SU-DHL-6 (cell line): ENCODE results near the gene RALGDS.

Experiments used
- H2AFZ ChIP-seq: fragments of 200-600 bp; sonication (generic); 2 replicates; pipeline ENCODE4 v1.6.1; 2014; ENCODE audit warnings: low read depth, mild to moderate bottlenecking, moderate library complexity, mixed read lengths, antibody characterized with exemption, low read length; ENCODE audit not compliant: severe bottlenecking
- H3F3A ChIP-seq: fragments of 200-600 bp; shearing (Covaris generic); 2 replicates; pipeline ENCODE4 v1.6.0; 2016; ENCODE audit warnings: antibody characterized with exemption, mild to moderate bottlenecking; ENCODE audit not compliant: insufficient read depth
- H3K27ac ChIP-seq: fragments of 200-600 bp; sonication (generic); 2 replicates; pipeline ENCODE4 v1.5.1; 2016; ENCODE audit warnings: low read depth, mild to moderate bottlenecking, low read length, moderate library complexity, mixed read lengths
- H3K27me3 ChIP-seq: fragments of 200-600 bp; sonication (generic), shearing (Covaris generic); 2 replicates; pipeline ENCODE4 v1.6.0; 2014; ENCODE audit warnings: mild to moderate bottlenecking, low read length
- H3K36me3 ChIP-seq: fragments of 200-600 bp; sonication (generic); 2 replicates; pipeline ENCODE4 v1.6.1; 2014; ENCODE audit warnings: mild to moderate bottlenecking, low read length, mixed read lengths
- H3K4me2 ChIP-seq: fragments of 300-600, 200-600 bp; shearing (Covaris generic), sonication (generic); 2 replicates; pipeline ENCODE4 v1.6.0; 2014; ENCODE audit warnings: low read length, low read depth, mild to moderate bottlenecking; ENCODE audit not compliant: poor library complexity, severe bottlenecking
- H3K4me3 ChIP-seq: fragments of 200-600 bp; sonication (generic); 2 replicates; pipeline ENCODE4 v1.5.1; 2014; ENCODE audit warnings: antibody characterized with exemption, low read length, mild to moderate bottlenecking, mixed read lengths; ENCODE audit not compliant: insufficient read depth, poor library complexity, severe bottlenecking
- H3K79me2 ChIP-seq: fragments of 200-600 bp; sonication (generic); 2 replicates; pipeline ENCODE4 v1.6.1; 2014; ENCODE audit warnings: mild to moderate bottlenecking, low read length, moderate library complexity; ENCODE audit not compliant: insufficient read depth
- H3K9ac ChIP-seq: fragments of 200-600 bp; sonication (generic); 2 replicates; pipeline ENCODE4 v1.7.0; 2014; ENCODE audit warnings: mild to moderate bottlenecking, low read length
- H3K9me2 ChIP-seq: fragments of 200-600 bp; sonication (generic); replicated peaks from 2 replicates; pipeline ENCODE4 v1.6.1; 2014; ENCODE audit warnings: low read length; ENCODE audit not compliant: insufficient read depth
- H3K9me3 ChIP-seq: fragments of 200-600 bp; sonication (generic); 2 replicates; pipeline ENCODE4 v1.6.1; 2014; ENCODE audit warnings: low read length, mixed read lengths; ENCODE audit not compliant: insufficient read depth
- H4K20me1 ChIP-seq: fragments of 200-600 bp; sonication (generic); 2 replicates; pipeline ENCODE4 v1.6.1; 2014; ENCODE audit warnings: low read depth, mild to moderate bottlenecking, antibody characterized with exemption, low read length, moderate library complexity, mixed read lengths
- EZH2phosphoT487 ChIP-seq: fragments of 200-600 bp; sonication (generic), shearing (Covaris generic); conservative IDR thresholded peaks from 2 replicates; pipeline ENCODE4 v1.6.1; 2018; ENCODE audit warnings: mild to moderate bottlenecking, antibody characterized with exemption, low read length, moderate library complexity, mixed read lengths
- TF ChIP-seq, protein P1 (sequence below): fragments of 200-600 bp; sonication (generic); IDR thresholded peaks from one replicate; pipeline ENCODE4 v1.5.1; 2017; ENCODE audit warnings: antibody characterized with exemption, mild to moderate bottlenecking, low read length, moderate library complexity; ENCODE audit not compliant: insufficient read depth, poor library complexity, severe bottlenecking

The RALGDS gene

DNA sequence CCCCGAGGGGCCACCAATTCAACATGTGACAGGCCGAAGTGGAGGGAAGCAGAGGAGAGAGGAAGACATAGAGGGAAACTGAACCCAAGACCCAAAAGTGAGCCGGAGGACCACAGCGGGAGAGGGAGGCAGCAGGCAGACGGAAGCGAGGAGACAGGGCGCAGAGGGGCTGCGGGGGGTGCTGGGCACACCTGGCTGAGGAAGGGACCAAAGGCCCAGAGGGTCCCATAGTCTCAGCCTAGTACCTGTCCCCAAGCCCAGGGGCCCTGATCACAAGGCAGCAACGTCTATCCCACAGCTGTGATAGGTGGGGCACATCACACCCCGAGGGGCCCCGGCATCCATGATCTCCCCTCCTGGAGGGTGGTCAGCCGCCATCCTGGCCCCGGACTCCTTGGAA, 7.1 kb upstream of the RALGDS start:
- no peaks in the 10 kb centered on the region for H3F3A ChIP-seq
- H2AFZ ChIP-seq, result no peak overlapping the region
- no peaks in the 10 kb centered on the region for H3K9me3 ChIP-seq
- H3K4me3 ChIP-seq, result no peak overlapping the region
- H3K79me2 ChIP-seq, result no peaks in the 10 kb centered on the region; the same call in 1 of the 2 replicates
- no peaks in the 10 kb centered on the region for H3K9me2 ChIP-seq
- H3K36me3 ChIP-seq, result no peaks in the 10 kb centered on the region
- H3K27me3 ChIP-seq, result no peaks in the 10 kb centered on the region
- TF ChIP-seq, protein P1, sequence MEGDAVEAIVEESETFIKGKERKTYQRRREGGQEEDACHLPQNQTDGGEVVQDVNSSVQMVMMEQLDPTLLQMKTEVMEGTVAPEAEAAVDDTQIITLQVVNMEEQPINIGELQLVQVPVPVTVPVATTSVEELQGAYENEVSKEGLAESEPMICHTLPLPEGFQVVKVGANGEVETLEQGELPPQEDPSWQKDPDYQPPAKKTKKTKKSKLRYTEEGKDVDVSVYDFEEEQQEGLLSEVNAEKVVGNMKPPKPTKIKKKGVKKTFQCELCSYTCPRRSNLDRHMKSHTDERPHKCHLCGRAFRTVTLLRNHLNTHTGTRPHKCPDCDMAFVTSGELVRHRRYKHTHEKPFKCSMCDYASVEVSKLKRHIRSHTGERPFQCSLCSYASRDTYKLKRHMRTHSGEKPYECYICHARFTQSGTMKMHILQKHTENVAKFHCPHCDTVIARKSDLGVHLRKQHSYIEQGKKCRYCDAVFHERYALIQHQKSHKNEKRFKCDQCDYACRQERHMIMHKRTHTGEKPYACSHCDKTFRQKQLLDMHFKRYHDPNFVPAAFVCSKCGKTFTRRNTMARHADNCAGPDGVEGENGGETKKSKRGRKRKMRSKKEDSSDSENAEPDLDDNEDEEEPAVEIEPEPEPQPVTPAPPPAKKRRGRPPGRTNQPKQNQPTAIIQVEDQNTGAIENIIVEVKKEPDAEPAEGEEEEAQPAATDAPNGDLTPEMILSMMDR, result no peak
- no peak for TF ChIP-seq EZH2phosphoT487
- H4K20me1 ChIP-seq, result no peaks in the 10 kb centered on the region; the same call in 1 of the 2 replicates
- H3K27ac ChIP-seq, result no peak overlapping the region
- no peak overlapping the region for H3K4me2 ChIP-seq
- no peak overlapping the region for H3K9ac ChIP-seq

DNA sequence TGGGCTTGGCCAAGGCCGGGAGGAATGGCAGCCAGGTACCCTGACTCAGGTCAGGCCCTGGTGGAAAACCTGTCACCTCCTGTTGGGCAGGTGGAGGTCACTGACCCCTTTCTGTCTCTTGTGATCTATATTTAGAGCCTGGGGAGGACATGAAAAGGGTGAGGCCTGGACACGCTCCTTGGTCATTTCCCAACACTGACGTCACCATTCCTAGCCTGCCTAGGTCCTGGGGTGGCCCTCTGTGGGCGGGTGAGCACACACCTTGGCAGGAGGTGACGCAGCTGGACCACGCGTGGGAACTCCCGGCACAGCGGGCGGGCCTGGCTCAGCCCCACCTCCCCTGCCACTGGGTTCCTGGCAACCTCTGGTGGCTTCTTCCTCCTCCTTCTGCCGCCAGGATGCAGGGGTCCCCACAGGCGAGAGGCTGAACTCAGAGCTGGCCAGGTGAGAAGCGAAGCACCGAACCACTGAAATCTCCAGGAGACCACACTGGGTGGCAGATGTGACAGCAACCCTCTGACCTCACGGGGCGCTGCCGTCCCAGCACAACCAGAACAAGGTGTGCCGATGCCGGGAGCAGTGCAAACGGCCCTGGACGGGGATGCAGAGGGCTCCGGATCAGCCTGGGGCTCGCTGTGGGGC, 6.4 kb upstream of the RALGDS start:
- H3K9ac ChIP-seq, result no peak overlapping the region
- H3K9me3 ChIP-seq, result no peaks in the 10 kb centered on the region
- no peak overlapping the region for H3K4me2 ChIP-seq
- TF ChIP-seq EZH2phosphoT487, result no peak
- TF ChIP-seq, protein P1, result no peak
- H2AFZ ChIP-seq, result no peak overlapping the region
- no peak overlapping the region for H3K27ac ChIP-seq
- no peaks in the 10 kb centered on the region for H3F3A ChIP-seq
- H4K20me1 ChIP-seq, result no peaks in the 10 kb centered on the region; the same call in 1 of the 2 replicates
- H3K36me3 ChIP-seq, result no peaks in the 10 kb centered on the region
- no peaks in the 10 kb centered on the region; the same call in 1 of the 2 replicates for H3K79me2 ChIP-seq
- no peak overlapping the region for H3K4me3 ChIP-seq
- no peaks in the 10 kb centered on the region for H3K9me2 ChIP-seq
- no peaks in the 10 kb centered on the region for H3K27me3 ChIP-seq

DNA sequence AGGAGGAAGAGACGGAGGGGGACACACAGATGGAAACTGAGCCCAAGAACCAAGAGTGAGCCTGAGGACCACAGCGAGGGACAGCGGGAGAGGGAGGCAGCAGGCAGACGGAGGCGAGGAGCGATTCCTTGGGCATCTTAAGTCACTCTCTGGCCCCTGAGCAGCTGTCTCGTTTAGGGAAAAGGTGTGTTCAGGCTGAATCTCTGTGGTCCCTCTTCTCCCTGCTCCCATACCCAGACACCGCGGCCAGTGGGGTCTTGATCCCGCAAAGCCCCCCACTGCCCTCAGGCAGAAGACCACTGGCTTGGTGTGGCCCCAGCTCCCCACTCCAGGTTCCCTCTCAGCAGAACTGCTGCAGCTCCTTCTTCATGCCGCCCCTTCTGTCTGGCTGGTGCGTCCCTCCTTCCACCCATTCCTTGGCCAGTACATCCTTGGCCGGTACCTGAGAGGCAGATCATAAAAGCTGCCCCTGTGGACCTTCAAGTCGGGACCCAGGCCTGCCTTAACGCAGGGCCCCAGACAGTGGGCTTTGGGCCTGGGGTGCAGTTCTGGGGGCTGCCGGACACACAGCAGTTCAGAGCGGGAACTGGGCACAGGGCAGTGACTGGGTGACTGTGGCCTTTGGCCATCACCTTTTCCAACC, 5.8 kb upstream of the RALGDS start:
- no peaks in the 10 kb centered on the region for H3K36me3 ChIP-seq
- no peak overlapping the region for H3K27ac ChIP-seq
- H3K9me2 ChIP-seq, result no peaks in the 10 kb centered on the region
- no peak overlapping the region for H3K4me2 ChIP-seq
- no peak overlapping the region for H3K9ac ChIP-seq
- no peaks in the 10 kb centered on the region for H3K9me3 ChIP-seq
- no peaks in the 10 kb centered on the region for H3K27me3 ChIP-seq
- H3F3A ChIP-seq, result 0 out of 2 replicates have a peak, but pooled peaks cover under 1% of the 10 kb centered on the region
- no peaks in the 10 kb centered on the region; the same call in 1 of the 2 replicates for H3K79me2 ChIP-seq
- H4K20me1 ChIP-seq, result no peaks in the 10 kb centered on the region; the same call in 1 of the 2 replicates
- H3K4me3 ChIP-seq, result no peak overlapping the region
- TF ChIP-seq EZH2phosphoT487, result no peak
- TF ChIP-seq, protein P1, result no peak
- H2AFZ ChIP-seq, result no peak overlapping the region
